Upper lobe of left lung (tissue), 6 donors: ENCODE data around the gene ATP11C. TPM values are rescaled to one million over a fixed set of nuclear protein-coding genes. Genes with fewer than 3 reads are reported as not detected.

Experiments
- ATAC-seq, 2 donors: fragments of 200-7000 bp; cut with Tn5 transposase; one replicate each; pipeline ENCODE4 v1.9.1; 2022; ENCODE audit warnings: mild to moderate bottlenecking in 2 of 2, moderate library complexity in 2 of 2; ENCODE audit not compliant: low FRiP score in 2 of 2
- DNase-seq, 2 donors: peaks; one replicate each; pipeline ENCODE4 v3.0.0-alpha.2; 2019 to 2020
- H3K27ac ChIP-seq, 4 donors: fragments of 200-600 bp; sonication (generic); one replicate each; pipeline ENCODE4 v1.5.1; 2016 to 2019
- H3K27me3 ChIP-seq, 4 donors: fragments of 200-600 bp; sonication (generic); one replicate each; pipeline ENCODE4 v1.5.1; 2017 to 2019
- H3K36me3 ChIP-seq, 4 donors: fragments of 200-600 bp; sonication (generic); one replicate each; pipeline ENCODE4 v1.5.1; 2016 to 2019
- H3K4me1 ChIP-seq, 4 donors: fragments of 200-600 bp; sonication (generic); one replicate each; pipeline ENCODE4 v1.5.1; 2018 to 2019
- H3K4me3 ChIP-seq, 4 donors: fragments of 200-600 bp; sonication (generic); one replicate each; pipeline ENCODE4 v1.5.1; 2017 to 2019; ENCODE audit warnings: mild to moderate bottlenecking in 2 of 4, moderate library complexity in 1 of 4
- H3K9me3 ChIP-seq, 4 donors: fragments of 200-600 bp; sonication (generic); one replicate each; pipeline ENCODE4 v1.5.1; 2018 to 2019
- EP300 ChIP-seq, 4 donors: sonication (generic); formaldehyde crosslinking; IDR thresholded peaks; one replicate each; pipeline ENCODE4 v1.5.1; 2017; ENCODE audit warnings: antibody characterized with exemption in 4 of 4, control low read depth in 2 of 4
- POLR2A ChIP-seq, 4 donors: fragments of 450-650 bp; IDR thresholded peaks; one replicate each; pipeline ENCODE4 v1.5.1; 2016 to 2017; ENCODE audit warnings: antibody characterized with exemption in 4 of 4, mild to moderate bottlenecking in 2 of 4
- POLR2AphosphoS5 ChIP-seq, 2 donors: sonication (generic); formaldehyde crosslinking; IDR thresholded peaks; one replicate each; pipeline ENCODE4 v1.5.1; 2017; ENCODE audit warnings: antibody characterized with exemption in 2 of 2
- WGBS, 2 donors: methylation state at CpG; one replicate each; pipeline ENCODE4 v1.1.5; 2017 to 2018; 5-methylcytosine and 5-hydroxymethylcytosine counted together
- total RNA-seq, 6 donors: library from RNA; depleted of rRNA in 4 of 6; stranded (reverse); fragments of >200 nt in 4 of 6; gene quantifications; one replicate each; pipeline versions ENCODE4 v1.1.0 to v1.2.1, GENCODE V29; 2016 to 2021
- TF ChIP-seq, protein P1 (sequence below), 6 experiments: fragments of 450-650 bp in 4 of 6; fragments of 200-600 bp in 2 of 6; sonication (generic) in 2 of 6; IDR thresholded peaks; one replicate each; pipeline ENCODE4 v1.5.1; 2016 to 2019; ENCODE audit warnings: antibody characterized with exemption in 6 of 6
- donor health status: DM: no; HTN: no; CAD: no; lungs with moderate emphysema.
- donor health status: DM: no; HTN: yes; CAD: no; lungs with severe emphysema.

The ATP11C gene
- total RNA-seq, 6 donors from 2014 or later: 9.5 to 24.4 (median 15.1) TPM

DNA sequence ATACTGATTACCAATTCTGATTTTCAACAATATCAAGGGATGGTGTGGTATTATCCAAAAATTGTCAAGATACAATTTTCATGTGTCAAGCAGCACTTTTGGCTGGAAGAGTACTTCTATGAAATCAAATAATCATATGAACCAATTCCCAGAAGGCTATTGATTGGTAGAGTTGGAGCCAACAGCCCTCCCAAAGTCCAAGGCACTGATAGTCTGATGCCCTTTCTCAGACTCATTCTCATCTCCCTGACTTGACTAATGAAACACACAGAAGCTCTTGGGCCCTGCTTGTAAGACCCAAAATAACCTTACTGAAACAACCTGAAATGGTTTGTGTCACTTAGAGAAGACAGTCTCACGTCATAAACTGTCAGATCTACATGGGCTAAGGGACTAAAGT lies 48.9 kb downstream of the ATP11C start:
- Histone ChIP-seq H3K36me3 (no peaks in the 10 kb centered on the region), H3K27ac (no peak overlapping the region), H3K4me1 (peaks cover 0 to 10% (median 0%) of the 10 kb centered on the region in 4 donors), H3K9me3 (no peaks in the 10 kb centered on the region), H3K27me3 (no peaks in the 10 kb centered on the region), H3K4me3 (no peak overlapping the region)
- ATAC-seq (no peak), DNase-seq (no peak)
- WGBS, 2 donors: 72 to 100% methylated on average over 1 of the region's 1 CpG
- TF ChIP-seq, protein P1, sequence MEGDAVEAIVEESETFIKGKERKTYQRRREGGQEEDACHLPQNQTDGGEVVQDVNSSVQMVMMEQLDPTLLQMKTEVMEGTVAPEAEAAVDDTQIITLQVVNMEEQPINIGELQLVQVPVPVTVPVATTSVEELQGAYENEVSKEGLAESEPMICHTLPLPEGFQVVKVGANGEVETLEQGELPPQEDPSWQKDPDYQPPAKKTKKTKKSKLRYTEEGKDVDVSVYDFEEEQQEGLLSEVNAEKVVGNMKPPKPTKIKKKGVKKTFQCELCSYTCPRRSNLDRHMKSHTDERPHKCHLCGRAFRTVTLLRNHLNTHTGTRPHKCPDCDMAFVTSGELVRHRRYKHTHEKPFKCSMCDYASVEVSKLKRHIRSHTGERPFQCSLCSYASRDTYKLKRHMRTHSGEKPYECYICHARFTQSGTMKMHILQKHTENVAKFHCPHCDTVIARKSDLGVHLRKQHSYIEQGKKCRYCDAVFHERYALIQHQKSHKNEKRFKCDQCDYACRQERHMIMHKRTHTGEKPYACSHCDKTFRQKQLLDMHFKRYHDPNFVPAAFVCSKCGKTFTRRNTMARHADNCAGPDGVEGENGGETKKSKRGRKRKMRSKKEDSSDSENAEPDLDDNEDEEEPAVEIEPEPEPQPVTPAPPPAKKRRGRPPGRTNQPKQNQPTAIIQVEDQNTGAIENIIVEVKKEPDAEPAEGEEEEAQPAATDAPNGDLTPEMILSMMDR (IDR thresholded peaks at IDR 0.05): no peak
- no peak for TF ChIP-seq POLR2A (IDR thresholded peaks at IDR 0.05)
- TF ChIP-seq POLR2AphosphoS5 (IDR thresholded peaks at IDR 0.05): no peak
- no peak for TF ChIP-seq EP300 (IDR thresholded peaks at IDR 0.05)

DNA sequence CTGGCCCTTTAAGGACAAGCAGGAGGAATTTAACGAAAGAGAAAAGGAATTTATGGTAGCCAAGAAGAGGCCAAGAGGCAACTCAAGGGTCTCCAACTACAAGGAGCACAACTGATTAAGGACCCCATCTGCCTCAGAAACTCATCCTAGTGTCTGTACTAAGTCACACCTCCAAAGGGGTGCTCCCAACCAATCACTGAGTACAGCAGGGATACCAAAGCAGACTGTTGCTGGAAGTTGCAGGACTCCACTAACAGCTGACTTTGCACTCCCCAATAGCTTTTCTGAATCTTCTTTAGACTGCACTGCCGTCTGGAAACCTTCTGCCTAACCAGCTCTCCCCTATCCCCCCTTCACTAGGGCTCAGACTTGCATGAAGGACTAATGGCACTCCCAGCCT lies 50.6 kb downstream of the ATP11C start:
- DNase-seq (no peak), ATAC-seq (no peak)
- TF ChIP-seq POLR2AphosphoS5 (IDR thresholded peaks at IDR 0.05) (no peak), EP300 (IDR thresholded peaks at IDR 0.05) (no peak), POLR2A (IDR thresholded peaks at IDR 0.05) (no peak)
- TF ChIP-seq, protein P1 (IDR thresholded peaks at IDR 0.05): no peak
- H3K9me3 ChIP-seq: no peaks in the 10 kb centered on the region
- peak overlapping the region in 1 of 4 donors; percentile 4 for H3K27ac ChIP-seq
- no peak overlapping the region for H3K4me3 ChIP-seq
- 54 to 68% methylated on average over 2 of the region's 2 CpGs for WGBS, 2 donors
- no peaks in the 10 kb centered on the region for H3K36me3 ChIP-seq
- peaks cover 0 to 10% (median 0%) of the 10 kb centered on the region in 4 donors for H3K4me1 ChIP-seq
- no peaks in the 10 kb centered on the region for H3K27me3 ChIP-seq

DNA sequence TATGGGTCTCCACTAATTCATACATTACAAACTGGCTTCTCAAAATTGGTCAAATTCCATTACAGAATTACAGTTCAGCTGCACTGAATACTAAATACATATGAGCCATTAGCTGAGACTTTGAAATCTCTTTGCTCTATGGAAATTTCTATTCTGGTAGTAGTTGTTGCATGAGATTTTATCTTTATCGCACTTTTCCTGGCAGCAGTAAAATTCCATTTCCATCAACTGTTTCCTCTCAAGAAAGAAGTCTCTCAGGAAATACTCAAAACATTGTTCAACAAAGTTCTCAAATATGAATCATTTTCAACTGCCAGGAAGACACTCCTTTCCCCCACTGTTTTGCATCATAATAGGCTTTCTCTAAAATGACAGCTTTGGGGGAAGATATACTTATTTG lies 51.3 kb downstream of the ATP11C start:
- Histone ChIP-seq H3K4me3 (no peak overlapping the region), H3K9me3 (no peaks in the 10 kb centered on the region), H3K27ac (peak overlapping the region in 1 of 4 donors; percentile 4), H3K27me3 (no peaks in the 10 kb centered on the region), H3K4me1 (peaks cover 0 to 10% (median 0%) of the 10 kb centered on the region in 4 donors), H3K36me3 (no peaks in the 10 kb centered on the region)
- ATAC-seq (no peak), DNase-seq (no peak)
- TF ChIP-seq POLR2AphosphoS5 (IDR thresholded peaks at IDR 0.05) (no peak), POLR2A (IDR thresholded peaks at IDR 0.05) (no peak), EP300 (IDR thresholded peaks at IDR 0.05) (no peak)
- TF ChIP-seq, protein P1 (IDR thresholded peaks at IDR 0.05): no peak
- 15 to 57% methylated on average over 1 of the region's 1 CpG for whole genome bisulfite sequencing, 2 donors

DNA sequence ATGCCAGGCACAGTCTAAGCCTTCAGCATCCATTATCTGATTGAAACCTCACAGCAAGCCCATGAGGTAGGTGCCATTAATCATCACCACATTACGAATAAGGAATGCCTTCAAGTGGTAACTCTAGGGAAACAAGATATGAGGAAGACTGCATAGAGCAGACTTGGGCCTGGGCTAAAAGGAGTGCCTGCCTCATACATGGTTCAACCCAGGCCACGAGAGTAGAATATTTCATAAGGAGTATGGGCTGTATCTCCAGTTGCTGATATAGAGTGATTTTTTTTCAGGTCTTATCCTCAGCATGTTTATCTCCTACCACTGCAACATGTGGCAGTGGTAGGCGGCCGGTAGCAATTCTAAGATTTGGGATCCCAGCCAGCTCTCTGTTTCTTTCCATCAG lies 51.7 kb downstream of the ATP11C start:
- no peaks in the 10 kb centered on the region for H3K36me3 ChIP-seq
- DNase-seq (no peak), ATAC-seq (no peak)
- 52 to 70% methylated on average over 4 of the region's 4 CpGs for WGBS, 2 donors
- no peaks in the 10 kb centered on the region for H3K9me3 ChIP-seq
- H3K27me3 ChIP-seq: no peaks in the 10 kb centered on the region
- peak overlapping the region in 1 of 4 donors; percentile 4 for H3K27ac ChIP-seq
- H3K4me3 ChIP-seq: no peak overlapping the region
- TF ChIP-seq, protein P1 (IDR thresholded peaks at IDR 0.05): no peak
- no peak for TF ChIP-seq EP300 (IDR thresholded peaks at IDR 0.05)
- no peak for TF ChIP-seq POLR2AphosphoS5 (IDR thresholded peaks at IDR 0.05)
- no peak for TF ChIP-seq POLR2A (IDR thresholded peaks at IDR 0.05)
- H3K4me1 ChIP-seq: peaks cover 0 to 10% (median 0%) of the 10 kb centered on the region in 4 donors

DNA sequence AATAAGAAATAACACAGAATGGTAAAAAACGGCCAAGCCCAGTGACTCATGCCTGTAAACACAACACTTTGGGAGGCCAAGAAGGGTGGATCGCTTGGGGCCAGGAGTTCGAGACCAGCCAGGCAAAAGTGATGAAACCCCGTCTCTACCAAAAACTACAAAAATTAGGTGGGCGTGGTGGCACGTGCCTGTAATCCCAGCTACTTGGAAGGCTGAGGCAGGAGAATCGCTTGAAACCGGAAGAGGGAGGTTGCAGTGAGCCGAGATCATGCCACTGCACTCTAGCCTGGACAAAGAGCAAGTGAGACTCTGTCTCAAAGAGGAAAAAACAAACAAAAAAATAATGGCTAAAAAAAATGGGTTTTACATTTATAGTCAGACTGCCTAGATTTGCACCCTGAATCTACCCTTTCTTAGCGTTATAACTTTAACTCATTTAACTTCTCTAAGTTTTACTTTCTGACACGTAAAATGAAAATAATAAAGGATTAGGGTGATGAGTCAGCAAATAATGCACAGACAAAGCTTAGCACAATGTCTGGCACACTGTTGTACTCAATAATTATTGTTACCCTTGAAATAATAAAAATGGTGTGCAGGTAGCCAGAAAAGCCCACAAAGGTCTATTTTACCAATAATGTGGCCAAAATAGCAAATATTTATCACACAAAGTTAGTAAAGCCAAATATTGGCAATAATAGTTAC lies 55.0 kb downstream of the ATP11C start:
- DNase-seq (no peak), ATAC-seq (no peak)
- peaks cover 0 to 10% (median 0%) of the 10 kb centered on the region in 4 donors for H3K4me1 ChIP-seq
- H3K9me3 ChIP-seq: no peaks in the 10 kb centered on the region
- TF ChIP-seq, protein P1 (IDR thresholded peaks at IDR 0.05): no peak
- TF ChIP-seq EP300 (IDR thresholded peaks at IDR 0.05): no peak
- TF ChIP-seq POLR2A (IDR thresholded peaks at IDR 0.05): no peak
- no peak for TF ChIP-seq POLR2AphosphoS5 (IDR thresholded peaks at IDR 0.05)
- no peak overlapping the region for H3K4me3 ChIP-seq
- H3K36me3 ChIP-seq: no peaks in the 10 kb centered on the region
- WGBS, 2 donors: 90 to 95% methylated on average over 11 of the region's 11 CpGs
- H3K27me3 ChIP-seq: no peaks in the 10 kb centered on the region
- H3K27ac ChIP-seq: no peak overlapping the region
